Upper lobe of left lung (tissue), 6 donors: Measurements from ENCODE around the gene PTCHD1. TPM values are rescaled to one million over a fixed set of nuclear protein-coding genes. Genes with fewer than 3 reads are reported as not detected.
A peak's percentile ranks its signal among the peaks of the same experiment; 100 is the strongest.

Source experiments
- ATAC-seq, 2 donors: fragments of 200-7000 bp; cut with Tn5 transposase; one replicate each; pipeline ENCODE4 v1.9.1; 2022; ENCODE audit warnings: mild to moderate bottlenecking in 2 of 2, moderate library complexity in 2 of 2; ENCODE audit not compliant: low FRiP score in 2 of 2
- DNase-seq, 2 donors: peaks; one replicate each; pipeline ENCODE4 v3.0.0-alpha.2; 2019 to 2020
- H3K27ac ChIP-seq, 4 donors: fragments of 200-600 bp; sonication (generic); one replicate each; pipeline ENCODE4 v1.5.1; 2016 to 2019
- H3K27me3 ChIP-seq, 4 donors: fragments of 200-600 bp; sonication (generic); one replicate each; pipeline ENCODE4 v1.5.1; 2017 to 2019
- H3K36me3 ChIP-seq, 4 donors: fragments of 200-600 bp; sonication (generic); one replicate each; pipeline ENCODE4 v1.5.1; 2016 to 2019
- H3K4me1 ChIP-seq, 4 donors: fragments of 200-600 bp; sonication (generic); one replicate each; pipeline ENCODE4 v1.5.1; 2018 to 2019
- H3K4me3 ChIP-seq, 4 donors: fragments of 200-600 bp; sonication (generic); one replicate each; pipeline ENCODE4 v1.5.1; 2017 to 2019; ENCODE audit warnings: mild to moderate bottlenecking in 2 of 4, moderate library complexity in 1 of 4
- H3K9me3 ChIP-seq, 4 donors: fragments of 200-600 bp; sonication (generic); one replicate each; pipeline ENCODE4 v1.5.1; 2018 to 2019
- EP300 ChIP-seq, 4 donors: sonication (generic); formaldehyde crosslinking; IDR thresholded peaks; one replicate each; pipeline ENCODE4 v1.5.1; 2017; ENCODE audit warnings: antibody characterized with exemption in 4 of 4, control low read depth in 2 of 4
- POLR2A ChIP-seq, 4 donors: fragments of 450-650 bp; IDR thresholded peaks; one replicate each; pipeline ENCODE4 v1.5.1; 2016 to 2017; ENCODE audit warnings: antibody characterized with exemption in 4 of 4, mild to moderate bottlenecking in 2 of 4
- POLR2AphosphoS5 ChIP-seq, 2 donors: sonication (generic); formaldehyde crosslinking; IDR thresholded peaks; one replicate each; pipeline ENCODE4 v1.5.1; 2017; ENCODE audit warnings: antibody characterized with exemption in 2 of 2
- WGBS, 2 donors: methylation state at CpG; one replicate each; pipeline ENCODE4 v1.1.5; 2017 to 2018; 5-methylcytosine and 5-hydroxymethylcytosine counted together
- total RNA-seq, 6 donors: library from RNA; depleted of rRNA in 4 of 6; stranded (reverse); fragments of >200 nt in 4 of 6; gene quantifications; one replicate each; pipeline versions ENCODE4 v1.1.0 to v1.2.1, GENCODE V29; 2016 to 2021
- TF ChIP-seq, protein P1 (sequence below), 6 experiments: fragments of 450-650 bp in 4 of 6; fragments of 200-600 bp in 2 of 6; sonication (generic) in 2 of 6; IDR thresholded peaks; one replicate each; pipeline ENCODE4 v1.5.1; 2016 to 2019; ENCODE audit warnings: antibody characterized with exemption in 6 of 6
- donor health status: DM: no; HTN: no; CAD: no; lungs with moderate emphysema.
- donor health status: DM: no; HTN: yes; CAD: no; lungs with severe emphysema.

The PTCHD1 gene
- total RNA-seq, 6 donors from 2014 or later, result 0.61 to 2.2 (median 1.4) TPM

- 35 to 63% methylated on average over 3 of the region's 3 CpGs for WGBS, 2 donors
- DNase-seq, result peak in 1 of 2 donors; percentile 77
- no peaks in the 10 kb centered on the region for H3K9me3 ChIP-seq
- TF ChIP-seq POLR2A (IDR thresholded peaks at IDR 0.05), result no peak
- TF ChIP-seq, protein P1, sequence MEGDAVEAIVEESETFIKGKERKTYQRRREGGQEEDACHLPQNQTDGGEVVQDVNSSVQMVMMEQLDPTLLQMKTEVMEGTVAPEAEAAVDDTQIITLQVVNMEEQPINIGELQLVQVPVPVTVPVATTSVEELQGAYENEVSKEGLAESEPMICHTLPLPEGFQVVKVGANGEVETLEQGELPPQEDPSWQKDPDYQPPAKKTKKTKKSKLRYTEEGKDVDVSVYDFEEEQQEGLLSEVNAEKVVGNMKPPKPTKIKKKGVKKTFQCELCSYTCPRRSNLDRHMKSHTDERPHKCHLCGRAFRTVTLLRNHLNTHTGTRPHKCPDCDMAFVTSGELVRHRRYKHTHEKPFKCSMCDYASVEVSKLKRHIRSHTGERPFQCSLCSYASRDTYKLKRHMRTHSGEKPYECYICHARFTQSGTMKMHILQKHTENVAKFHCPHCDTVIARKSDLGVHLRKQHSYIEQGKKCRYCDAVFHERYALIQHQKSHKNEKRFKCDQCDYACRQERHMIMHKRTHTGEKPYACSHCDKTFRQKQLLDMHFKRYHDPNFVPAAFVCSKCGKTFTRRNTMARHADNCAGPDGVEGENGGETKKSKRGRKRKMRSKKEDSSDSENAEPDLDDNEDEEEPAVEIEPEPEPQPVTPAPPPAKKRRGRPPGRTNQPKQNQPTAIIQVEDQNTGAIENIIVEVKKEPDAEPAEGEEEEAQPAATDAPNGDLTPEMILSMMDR (IDR thresholded peaks at IDR 0.05), result no peak
- TF ChIP-seq POLR2AphosphoS5 (IDR thresholded peaks at IDR 0.05), result no peak
- peak; percentile 60 to 83 for ATAC-seq
- H3K27me3 ChIP-seq, result no peaks in the 10 kb centered on the region
- no peak overlapping the region for H3K27ac ChIP-seq
- H3K4me3 ChIP-seq, result no peak overlapping the region
- no peaks in the 10 kb centered on the region for H3K36me3 ChIP-seq
- H3K4me1 ChIP-seq, result no peaks in the 10 kb centered on the region
These were observed 99.8 kb downstream of the PTCHD1 start for GRCh38 chrX:23434356-23434884.

DNA sequence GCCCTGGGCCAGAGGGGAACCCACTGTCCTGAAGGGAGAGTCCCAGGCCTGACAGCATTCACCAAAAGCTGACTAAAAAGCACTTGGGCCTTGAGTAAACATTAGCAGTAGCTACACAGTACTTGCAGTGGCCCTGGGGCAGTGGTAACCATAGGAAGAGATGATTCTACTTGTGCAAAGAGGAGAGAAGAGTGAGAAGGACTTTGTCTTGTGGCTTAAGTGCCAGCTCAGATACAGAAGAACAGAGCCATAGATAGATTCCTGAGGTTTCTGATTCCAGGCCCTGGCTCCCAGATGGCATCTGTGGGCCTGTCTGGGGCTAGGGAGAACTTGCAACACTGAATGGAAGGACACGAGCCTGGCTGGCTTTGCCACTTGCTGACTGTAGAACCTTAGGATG, 100.5 kb downstream of the PTCHD1 start:
- H3K4me1 ChIP-seq, result no peaks in the 10 kb centered on the region
- no peaks in the 10 kb centered on the region for H3K27me3 ChIP-seq
- ATAC-seq (no peak), DNase-seq (no peak)
- 82% methylated on average over 1 of the region's 1 CpG; no CpG with 5 or more reads in 1 of the 2 donors for WGBS, 2 donors
- no peak for TF ChIP-seq EP300 (IDR thresholded peaks at IDR 0.05)
- no peak for TF ChIP-seq POLR2A (IDR thresholded peaks at IDR 0.05)
- TF ChIP-seq, protein P1 (IDR thresholded peaks at IDR 0.05), result no peak
- no peak for TF ChIP-seq POLR2AphosphoS5 (IDR thresholded peaks at IDR 0.05)
- H3K36me3 ChIP-seq, result no peaks in the 10 kb centered on the region
- no peaks in the 10 kb centered on the region for H3K9me3 ChIP-seq
- H3K4me3 ChIP-seq, result no peak overlapping the region
- H3K27ac ChIP-seq, result no peak overlapping the region

GRCh38 chrX:23435575-23435974, 100.9 kb downstream of the PTCHD1 start:
- Histone ChIP-seq H3K27ac (no peak overlapping the region), H3K9me3 (no peaks in the 10 kb centered on the region), H3K4me1 (no peaks in the 10 kb centered on the region), H3K27me3 (no peaks in the 10 kb centered on the region), H3K36me3 (no peaks in the 10 kb centered on the region), H3K4me3 (no peak overlapping the region)
- 86% methylated on average over 2 of the region's 2 CpGs; no CpG with 5 or more reads in 1 of the 2 donors for WGBS, 2 donors
- DNase-seq (no peak), ATAC-seq (no peak)
- TF ChIP-seq POLR2AphosphoS5 (IDR thresholded peaks at IDR 0.05) (no peak), EP300 (IDR thresholded peaks at IDR 0.05) (no peak), POLR2A (IDR thresholded peaks at IDR 0.05) (no peak)
- TF ChIP-seq, protein P1 (IDR thresholded peaks at IDR 0.05), result no peak

DNA sequence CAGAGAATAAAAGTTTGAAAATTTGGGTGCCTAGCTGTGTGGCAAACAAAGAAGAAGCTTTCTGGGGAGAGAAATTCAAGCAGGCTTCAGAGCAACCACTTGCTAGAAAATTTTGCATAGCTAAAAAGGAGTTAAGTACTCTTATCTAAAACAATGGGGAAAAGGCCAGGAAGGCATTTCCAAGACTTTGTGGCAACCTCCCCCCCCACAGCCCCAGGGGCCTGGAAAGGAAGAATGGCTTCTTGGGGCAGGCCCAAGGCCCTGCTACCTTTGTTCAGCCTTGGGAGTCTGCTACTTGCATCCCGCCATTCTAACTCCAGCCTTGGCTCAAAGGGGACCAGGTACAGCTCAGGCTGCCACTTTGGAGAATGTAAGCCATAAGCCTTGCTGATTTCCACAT, 102.2 kb downstream of the PTCHD1 start:
- Histone ChIP-seq H3K36me3 (no peaks in the 10 kb centered on the region), H3K9me3 (no peaks in the 10 kb centered on the region), H3K27me3 (no peaks in the 10 kb centered on the region), H3K4me1 (no peaks in the 10 kb centered on the region), H3K27ac (no peak overlapping the region), H3K4me3 (no peak overlapping the region)
- TF ChIP-seq POLR2AphosphoS5 (IDR thresholded peaks at IDR 0.05), result no peak
- no peak for TF ChIP-seq EP300 (IDR thresholded peaks at IDR 0.05)
- no peak for TF ChIP-seq POLR2A (IDR thresholded peaks at IDR 0.05)
- TF ChIP-seq, protein P1 (IDR thresholded peaks at IDR 0.05), result no peak
- no peak for DNase-seq
- 93% methylated on average over 1 of the region's 1 CpG; no CpG with 5 or more reads in 1 of the 2 donors for WGBS, 2 donors
- no peak for ATAC-seq

- Histone ChIP-seq H3K9me3 (no peaks in the 10 kb centered on the region), H3K36me3 (no peaks in the 10 kb centered on the region), H3K4me3 (no peak overlapping the region), H3K4me1 (no peaks in the 10 kb centered on the region), H3K27ac (no peak overlapping the region), H3K27me3 (no peaks in the 10 kb centered on the region)
- 41 to 62% methylated on average over 3 of the region's 3 CpGs for WGBS, 2 donors
- no peak for DNase-seq
- no peak for ATAC-seq
- TF ChIP-seq, protein P1 (IDR thresholded peaks at IDR 0.05), result no peak
These were observed 116.6 kb downstream of the PTCHD1 start for GRCh38 chrX:23451266-23451665.
